ENCODE results near the gene DNAAF1. TPM values are rescaled to one million over a fixed set of nuclear protein-coding genes. Genes with fewer than 3 reads are reported as not detected.
A peak's percentile ranks its signal among the peaks of the same experiment; 100 is the strongest.
"Not testable (repeated sequence)": the region's sequence is repeated elsewhere in the genome, so short reads cannot be mapped to it uniquely, and the experiment has no call there.

DNAAF1 gene
- total and polyA plus RNA-seq, 2 experiments from 2014 or later = not detected

- no peak overlapping the region for H3K9ac ChIP-seq
Measured at GRCh38 chr16:84199097-84199496, 54.0 kb downstream of the DNAAF1 start.

GRCh38 chr16:84199861-84200260 lies 54.8 kb downstream of the DNAAF1 start:
- Histone ChIP-seq H3K27me3 (replicated peaks; ENCODE audit: insufficient read depth) (no peaks in the 10 kb centered on the region; the same call in none of the 2 replicates), H3K9ac (no peak overlapping the region), H3K4me3 (no peak overlapping the region), H3F3A (ENCODE audit: insufficient read depth) (no peaks in the 10 kb centered on the region), H3K27ac (no peak overlapping the region), H3K79me2 (ENCODE audit: insufficient read depth) (no peaks in the 10 kb centered on the region), H3K4me1 (ENCODE audit: insufficient read depth) (no peaks in the 10 kb centered on the region), H2AFZ (no peak overlapping the region), H3K36me3 (ENCODE audit: low read depth) (no peaks in the 10 kb centered on the region), H3K4me2 (ENCODE audit: unreplicated experiment) (no peak overlapping the region), H4K20me1 (ENCODE audit: insufficient read depth) (no peaks in the 10 kb centered on the region), H3K9me2 (ENCODE audit: insufficient read depth) (no peaks in the 10 kb centered on the region), H3K9me3 (ENCODE audit: low read depth) (no peaks in the 10 kb centered on the region)
- no peak for DNase-seq
- TF ChIP-seq EZH2 (IDR thresholded peaks at IDR 0.05; ENCODE audit: insufficient read depth, poor library complexity, severe bottlenecking) (no peak), EZH2phosphoT487 (IDR thresholded peaks at IDR 0.05; ENCODE audit: insufficient read depth, low read depth) (no peak)
- 78 to 86% methylated on average over 10 of the region's 10 CpGs for WGBS, 2 experiments (ENCODE audit: low coverage in 1 of 2, low lambda C conversion rate in 2 of 2, missing lambda C conversion rate in 2 of 2)
- in situ Hi-C loops (cut with MboI) = no loop called here

More at GRCh38 chr16:84199097-84199496, 54.0 kb downstream of the DNAAF1 start:
- H3K9me2 ChIP-seq (ENCODE audit: insufficient read depth) = no peaks in the 10 kb centered on the region
- in situ Hi-C loops (cut with MboI) = no loop called here
- no peak overlapping the region for H3K4me2 ChIP-seq (ENCODE audit: unreplicated experiment)
- H3K36me3 ChIP-seq (ENCODE audit: low read depth) = no peaks in the 10 kb centered on the region
- TF ChIP-seq EZH2phosphoT487 (IDR thresholded peaks at IDR 0.05; ENCODE audit: insufficient read depth, low read depth) = no peak
- no peak for TF ChIP-seq EZH2 (IDR thresholded peaks at IDR 0.05; ENCODE audit: insufficient read depth, poor library complexity, severe bottlenecking)
- no peak overlapping the region for H2AFZ ChIP-seq
- no peaks in the 10 kb centered on the region for H3K4me1 ChIP-seq (ENCODE audit: insufficient read depth)
- no peaks in the 10 kb centered on the region; the same call in none of the 2 replicates for H3K27me3 ChIP-seq (replicated peaks; ENCODE audit: insufficient read depth)
- no peak overlapping the region for H3K4me3 ChIP-seq
- no peaks in the 10 kb centered on the region for H3K9me3 ChIP-seq (ENCODE audit: low read depth)
- WGBS, 2 experiments (ENCODE audit: low coverage in 1 of 2, low lambda C conversion rate in 2 of 2, missing lambda C conversion rate in 2 of 2) = 38 to 43% methylated on average over 13 of the region's 13 CpGs
- H3K27ac ChIP-seq = no peak overlapping the region
- H4K20me1 ChIP-seq (ENCODE audit: insufficient read depth) = no peaks in the 10 kb centered on the region
- no peaks in the 10 kb centered on the region for H3F3A ChIP-seq (ENCODE audit: insufficient read depth)
- no peak for DNase-seq
- no peaks in the 10 kb centered on the region for H3K79me2 ChIP-seq (ENCODE audit: insufficient read depth)

DNA sequence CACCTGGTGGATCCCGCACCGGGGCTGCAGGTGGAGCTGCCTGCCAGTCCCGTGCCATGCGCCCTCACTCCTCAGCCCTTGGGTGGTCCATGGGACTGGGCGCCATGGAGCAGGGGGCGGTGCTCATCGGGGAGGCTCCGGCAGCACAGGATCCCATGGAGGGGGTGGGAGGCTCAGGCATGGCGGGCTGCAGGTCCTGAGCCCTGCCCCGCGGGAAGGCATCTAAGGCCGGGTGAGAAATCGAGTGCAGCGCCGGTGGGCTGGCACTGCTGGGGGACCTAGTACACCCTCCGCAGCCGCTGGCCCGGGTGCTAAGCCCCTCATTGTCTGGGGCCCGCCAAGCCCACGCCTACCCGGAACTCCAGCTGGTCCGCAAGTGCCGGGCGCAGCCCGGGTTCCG lies 59.4 kb downstream of the DNAAF1 start:
- whole genome bisulfite sequencing, 2 experiments (ENCODE audit: low coverage in 1 of 2, low lambda C conversion rate in 2 of 2, missing lambda C conversion rate in 2 of 2) = 81% methylated on average over 18 to 26 of the region's 26 CpGs
- H3K4me2 ChIP-seq (ENCODE audit: unreplicated experiment); H3K36me3 ChIP-seq (ENCODE audit: low read depth); H2AFZ ChIP-seq; H3K9me3 ChIP-seq (ENCODE audit: low read depth); H3K27ac ChIP-seq; H3K9me2 ChIP-seq (ENCODE audit: insufficient read depth); H4K20me1 ChIP-seq (ENCODE audit: insufficient read depth); H3K27me3 ChIP-seq (replicated peaks; ENCODE audit: insufficient read depth); H3K9ac ChIP-seq; H3K79me2 ChIP-seq (ENCODE audit: insufficient read depth); H3K4me1 ChIP-seq (ENCODE audit: insufficient read depth); H3F3A ChIP-seq (ENCODE audit: insufficient read depth); H3K4me3 ChIP-seq; DNase-seq; in situ Hi-C loops (cut with MboI): not testable (repeated sequence)

DNA sequence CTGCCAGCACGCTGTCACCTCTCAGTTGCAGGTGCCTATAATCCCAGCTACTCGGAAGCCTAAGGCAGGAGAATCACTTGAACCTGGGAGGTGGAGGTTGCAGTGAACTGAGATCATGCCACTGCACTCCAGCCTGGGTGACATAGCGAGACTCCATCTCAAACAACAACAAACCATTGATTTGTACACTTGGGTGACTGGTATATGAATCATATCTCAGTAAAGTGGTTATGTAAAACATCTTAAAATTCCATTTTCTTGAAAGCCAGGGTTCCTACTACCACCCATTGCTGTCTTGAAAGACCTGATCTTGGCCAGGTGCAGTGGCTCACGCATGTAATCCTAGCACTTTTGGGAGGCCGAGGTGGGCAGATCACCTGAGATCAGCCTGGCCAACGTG lies 60.0 kb downstream of the DNAAF1 start:
- H3K4me2 ChIP-seq (ENCODE audit: unreplicated experiment); H3K27ac ChIP-seq; H3K9ac ChIP-seq; H3K9me2 ChIP-seq (ENCODE audit: insufficient read depth); in situ Hi-C loops (cut with MboI); H3K9me3 ChIP-seq (ENCODE audit: low read depth); H3K36me3 ChIP-seq (ENCODE audit: low read depth); H3K27me3 ChIP-seq (replicated peaks; ENCODE audit: insufficient read depth); H2AFZ ChIP-seq; H3F3A ChIP-seq (ENCODE audit: insufficient read depth); H3K79me2 ChIP-seq (ENCODE audit: insufficient read depth); H3K4me3 ChIP-seq; H3K4me1 ChIP-seq (ENCODE audit: insufficient read depth); H4K20me1 ChIP-seq (ENCODE audit: insufficient read depth): not testable (repeated sequence)
- peak; percentile 53 for DNase-seq
- WGBS, 2 experiments (ENCODE audit: low coverage in 1 of 2, low lambda C conversion rate in 2 of 2, missing lambda C conversion rate in 2 of 2) = 77 to 84% methylated on average over 6 of the region's 6 CpGs

DNA sequence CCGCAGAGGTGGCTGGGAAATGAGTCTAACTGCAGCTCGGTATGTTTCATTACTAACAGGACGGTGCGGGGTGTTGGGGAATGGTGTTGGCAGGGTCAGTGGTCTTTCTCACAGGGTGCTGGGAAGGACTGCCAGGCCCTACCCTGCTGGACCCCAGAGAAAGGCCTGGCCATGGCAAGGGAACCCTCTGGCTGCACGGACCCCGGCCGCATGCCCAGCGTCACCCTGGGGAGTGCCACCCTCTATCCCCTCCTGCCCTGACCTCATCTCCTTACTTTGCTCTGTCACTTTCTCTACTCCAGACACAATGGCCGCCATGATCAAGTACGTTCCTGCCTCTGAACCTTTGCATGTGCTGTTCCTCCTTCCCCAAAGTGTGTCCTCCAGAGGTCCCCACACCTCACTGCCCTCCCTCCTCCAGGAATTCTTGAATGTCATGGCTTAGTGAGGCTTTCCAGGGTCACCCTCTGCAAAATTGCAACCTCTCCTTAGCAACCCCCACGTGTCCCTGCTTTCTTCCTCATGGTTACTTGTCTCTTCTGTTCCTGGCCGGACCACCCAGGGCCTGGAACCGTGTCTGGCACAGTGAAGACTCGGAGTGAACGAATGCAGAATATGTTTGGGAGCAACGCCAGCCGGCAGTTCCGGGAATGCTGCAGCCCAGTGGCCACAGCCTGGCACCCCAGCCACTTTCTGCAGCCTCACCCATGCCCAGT lies 61.0 kb downstream of the DNAAF1 start:
- DNase-seq = no peak
- in situ Hi-C loops (cut with MboI) = no loop called here
- Histone ChIP-seq H3K9ac (no peak overlapping the region), H3K9me3 (ENCODE audit: low read depth) (no peaks in the 10 kb centered on the region), H3F3A (ENCODE audit: insufficient read depth) (no peaks in the 10 kb centered on the region), H3K36me3 (ENCODE audit: low read depth) (no peaks in the 10 kb centered on the region), H3K4me1 (ENCODE audit: insufficient read depth) (no peaks in the 10 kb centered on the region), H3K4me3 (no peak overlapping the region), H3K4me2 (ENCODE audit: unreplicated experiment) (no peak overlapping the region), H3K27ac (no peak overlapping the region), H2AFZ (no peak overlapping the region), H3K9me2 (ENCODE audit: insufficient read depth) (no peaks in the 10 kb centered on the region), H3K79me2 (ENCODE audit: insufficient read depth) (no peaks in the 10 kb centered on the region), H4K20me1 (ENCODE audit: insufficient read depth) (no peaks in the 10 kb centered on the region), H3K27me3 (replicated peaks; ENCODE audit: insufficient read depth) (no peaks in the 10 kb centered on the region; the same call in none of the 2 replicates)
- TF ChIP-seq EZH2phosphoT487 (IDR thresholded peaks at IDR 0.05; ENCODE audit: insufficient read depth, low read depth) = no peak
- no peak for TF ChIP-seq EZH2 (IDR thresholded peaks at IDR 0.05; ENCODE audit: insufficient read depth, poor library complexity, severe bottlenecking)
- 60 to 63% methylated on average over 18 of the region's 18 CpGs for WGBS, 2 experiments (ENCODE audit: low coverage in 1 of 2, low lambda C conversion rate in 2 of 2, missing lambda C conversion rate in 2 of 2)

Data from GM23248 (cell line).